MG63 (cell line): ENCODE measurements around the gene PRKCA. TPM values are rescaled to one million over a fixed set of nuclear protein-coding genes. Genes with fewer than 3 reads are reported as not detected.
A peak's percentile ranks its signal among the peaks of the same experiment; 100 is the strongest.

ENCODE experiments used
- DNase-seq: peaks from one replicate; pipeline ENCODE4 v3.0.0-alpha.2; 2020
- H3K27me3 ChIP-seq: fragments of 250-450 bp; sonication (Bioruptor Pico); 2 replicates; pipeline ENCODE4 v1.5.1; 2020; ENCODE audit warnings: mild to moderate bottlenecking, moderate library complexity
- H3K36me3 ChIP-seq: fragments of 250-450 bp; sonication (Bioruptor Pico); 2 replicates; pipeline ENCODE4 v1.5.1; 2020; ENCODE audit warnings: mild to moderate bottlenecking, moderate library complexity
- H3K4me3 ChIP-seq: fragments of 250-450 bp; sonication (Bioruptor Pico); 2 replicates; pipeline ENCODE4 v1.5.1; 2020; ENCODE audit warnings: mild to moderate bottlenecking, moderate library complexity
- H3K9me3 ChIP-seq: fragments of 250-450 bp; sonication (Bioruptor Pico); 2 replicates; pipeline ENCODE4 v1.5.1; 2020; ENCODE audit warnings: mild to moderate bottlenecking, moderate library complexity
- total RNA-seq: library from RNA; depleted of rRNA; stranded (reverse); fragments of >200 nt; shearing (Covaris generic); gene quantifications from 2 replicates; pipeline ENCODE4 v1.2.3, GENCODE V29; 2014; ENCODE audit warnings: low replicate concordance

The PRKCA gene
- total RNA-seq, 1 experiment from 2014 or later: 17.3 TPM

DNA sequence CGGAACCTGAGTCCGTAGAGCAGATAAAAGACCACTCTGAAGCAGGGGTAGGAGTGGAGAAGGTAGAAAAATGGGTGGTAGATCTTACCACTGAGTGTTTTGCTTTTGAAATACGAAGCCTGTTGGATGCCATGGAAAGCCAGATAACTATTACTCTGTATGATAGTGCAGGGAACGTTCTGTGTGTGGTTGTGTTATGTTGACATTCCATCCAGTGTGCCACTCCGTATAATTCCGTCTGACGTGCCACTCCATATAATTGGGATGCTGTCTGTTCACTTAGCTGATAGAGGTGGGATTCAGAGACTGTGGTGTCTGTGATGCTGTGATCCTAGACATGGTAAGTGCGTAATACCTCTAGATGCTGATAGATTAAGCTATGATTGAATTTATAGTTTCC lies 269.3 kb downstream of the PRKCA start:
- H3K4me3 ChIP-seq: no peak overlapping the region
- H3K36me3 ChIP-seq: no peaks in the 10 kb centered on the region
- H3K27me3 ChIP-seq: no peaks in the 10 kb centered on the region
- no peak for DNase-seq
- H3K9me3 ChIP-seq: peaks cover 2% of the 10 kb centered on the region; the same call in 1 of the 2 replicates

DNA sequence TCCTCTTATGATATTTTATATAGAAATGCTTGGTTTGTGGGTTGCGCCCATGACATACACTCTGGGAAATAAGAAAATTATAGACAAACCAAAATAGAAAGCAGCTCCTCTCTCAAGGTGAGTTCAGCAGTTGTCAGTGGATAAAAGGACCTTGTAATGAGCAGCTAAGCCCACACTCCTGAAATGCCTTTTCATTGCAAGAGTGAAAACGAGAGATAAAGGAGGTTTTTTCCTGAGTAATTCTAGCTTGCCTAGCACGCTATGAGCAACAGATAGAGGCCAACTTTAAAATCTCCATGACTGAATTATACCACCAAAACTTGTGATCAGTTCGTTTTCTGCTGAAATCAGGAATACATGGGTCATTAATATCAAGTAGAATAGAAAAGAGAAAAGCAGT lies 270.7 kb downstream of the PRKCA start:
- Histone ChIP-seq H3K27me3 (no peaks in the 10 kb centered on the region), H3K36me3 (no peaks in the 10 kb centered on the region), H3K4me3 (no peak overlapping the region), H3K9me3 (peaks cover 2% of the 10 kb centered on the region; the same call in 1 of the 2 replicates)
- DNase-seq: no peak

DNA sequence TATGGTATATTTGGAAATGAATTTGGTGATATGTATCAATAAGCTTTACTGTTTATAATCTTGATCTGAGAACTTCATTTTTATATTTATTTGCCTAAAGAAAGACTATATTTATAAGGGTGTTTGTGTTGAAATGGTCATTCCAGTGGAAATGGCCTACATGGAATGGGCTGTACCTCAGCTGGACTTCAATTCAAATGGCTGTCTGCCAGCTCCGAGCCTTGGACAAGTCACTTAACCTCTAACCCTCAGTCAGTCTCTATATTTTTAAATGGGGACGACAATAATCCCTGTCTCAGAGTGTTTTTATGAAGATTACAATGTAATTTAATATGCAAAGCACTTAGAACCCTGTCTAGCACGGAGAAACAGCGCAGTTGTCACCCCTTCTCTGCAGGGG lies 271.7 kb downstream of the PRKCA start:
- Histone ChIP-seq H3K4me3 (no peak overlapping the region), H3K9me3 (peaks cover 2% of the 10 kb centered on the region; the same call in 1 of the 2 replicates), H3K36me3 (no peaks in the 10 kb centered on the region), H3K27me3 (no peaks in the 10 kb centered on the region)
- no peak for DNase-seq

DNA sequence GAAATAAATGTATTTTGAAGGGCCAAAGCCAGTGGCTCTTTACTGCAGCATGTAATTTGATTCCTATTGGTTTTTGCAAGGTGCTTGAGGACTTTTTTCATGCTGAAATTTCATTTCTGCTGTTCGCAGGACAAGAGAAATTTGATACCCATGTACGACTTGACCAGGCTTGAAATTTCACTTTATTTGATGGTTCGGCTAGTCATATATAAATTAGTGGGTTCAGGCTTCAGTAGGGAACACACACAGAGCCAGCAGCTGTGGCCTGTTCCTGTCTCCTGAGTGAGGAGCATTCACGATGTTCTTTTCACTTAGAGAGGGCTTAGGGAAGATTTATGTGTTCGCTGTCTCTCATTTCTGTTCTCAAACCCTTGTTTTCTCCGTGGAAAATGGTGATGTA lies 274.1 kb downstream of the PRKCA start:
- H3K9me3 ChIP-seq: no peaks in the 10 kb centered on the region
- H3K36me3 ChIP-seq: no peaks in the 10 kb centered on the region
- H3K27me3 ChIP-seq: no peaks in the 10 kb centered on the region
- no peak overlapping the region for H3K4me3 ChIP-seq
- no peak for DNase-seq

DNA sequence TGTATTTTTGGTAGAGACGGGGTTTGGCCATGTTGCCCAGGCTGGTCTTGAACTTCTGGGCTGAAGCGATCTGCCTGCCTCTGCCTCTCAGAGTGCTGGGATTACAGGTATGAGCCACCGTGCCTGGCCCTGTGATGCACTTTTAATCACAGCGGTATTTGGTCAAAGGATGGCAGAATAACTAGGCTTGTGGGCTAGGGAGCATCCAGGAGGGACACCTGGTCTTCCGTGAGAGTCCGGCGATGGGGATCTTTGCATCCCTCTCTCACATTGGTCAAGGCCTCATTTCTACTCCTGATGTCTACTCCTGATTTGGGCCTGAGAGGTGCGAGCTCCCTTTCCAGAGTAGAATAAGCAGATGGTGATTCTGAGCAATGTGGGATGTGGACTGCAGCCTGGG lies 274.6 kb downstream of the PRKCA start:
- Histone ChIP-seq H3K36me3 (no peaks in the 10 kb centered on the region), H3K27me3 (no peaks in the 10 kb centered on the region), H3K9me3 (no peaks in the 10 kb centered on the region), H3K4me3 (no peak overlapping the region)
- DNase-seq: no peak

DNA sequence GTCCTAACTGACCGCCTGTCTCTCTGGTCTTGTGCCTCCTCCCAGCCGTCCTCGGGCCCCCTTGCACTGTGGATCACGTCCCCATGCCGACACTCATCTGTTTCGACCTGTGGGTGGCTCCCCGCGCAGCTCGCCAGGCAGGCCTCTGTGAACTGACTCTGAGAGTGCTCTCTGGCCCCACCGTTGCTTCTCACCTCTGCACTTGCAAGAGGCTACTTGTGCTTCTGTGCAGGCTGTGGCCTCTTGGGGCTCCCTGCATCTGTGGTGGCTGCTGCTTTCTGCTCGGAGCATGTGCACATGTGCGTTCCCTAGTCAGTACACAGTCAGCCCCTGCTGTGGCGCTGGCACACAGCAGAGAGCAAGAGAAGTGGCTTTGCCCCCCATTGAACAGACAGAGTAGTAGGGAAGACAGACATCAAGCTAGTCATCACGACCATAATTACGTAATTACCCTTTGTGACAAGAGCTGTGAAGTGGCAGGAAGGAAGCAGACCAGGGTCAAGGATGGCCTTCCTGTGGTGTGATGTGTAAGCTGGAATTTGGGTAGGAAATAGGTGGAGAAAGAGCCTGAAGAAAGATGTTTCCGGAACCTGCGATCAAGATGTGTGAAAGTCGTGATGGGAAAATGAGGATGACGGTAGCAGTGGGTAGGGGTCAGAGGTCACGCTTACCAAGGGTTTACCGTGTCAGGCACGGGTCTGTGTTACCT lies 276.5 kb downstream of the PRKCA start:
- no peaks in the 10 kb centered on the region for H3K27me3 ChIP-seq
- no peak for DNase-seq
- H3K36me3 ChIP-seq: no peaks in the 10 kb centered on the region
- no peak overlapping the region for H3K4me3 ChIP-seq
- H3K9me3 ChIP-seq: no peaks in the 10 kb centered on the region

DNA sequence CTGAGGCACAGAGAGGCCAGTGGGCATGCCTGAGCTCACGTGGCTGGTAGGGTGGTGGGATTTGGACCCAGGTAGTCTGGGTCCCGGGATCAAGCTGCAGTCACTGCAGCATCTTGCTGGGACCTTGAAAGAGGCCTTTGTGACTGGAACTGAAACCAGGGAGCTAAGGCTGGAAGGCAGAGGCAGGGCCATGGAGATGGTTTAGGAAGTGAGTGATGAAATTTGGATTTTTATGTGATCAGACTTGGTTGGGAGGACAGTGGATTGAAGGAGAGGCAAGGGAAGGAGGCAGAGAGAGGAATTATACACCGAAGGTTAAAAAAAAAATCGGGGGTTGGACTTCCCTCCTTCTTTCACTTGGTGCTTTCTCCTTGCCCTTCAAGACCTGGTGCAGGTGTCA lies 277.1 kb downstream of the PRKCA start:
- H3K9me3 ChIP-seq: no peaks in the 10 kb centered on the region
- no peak for DNase-seq
- H3K36me3 ChIP-seq: no peaks in the 10 kb centered on the region
- H3K4me3 ChIP-seq: no peak overlapping the region
- no peaks in the 10 kb centered on the region for H3K27me3 ChIP-seq

DNA sequence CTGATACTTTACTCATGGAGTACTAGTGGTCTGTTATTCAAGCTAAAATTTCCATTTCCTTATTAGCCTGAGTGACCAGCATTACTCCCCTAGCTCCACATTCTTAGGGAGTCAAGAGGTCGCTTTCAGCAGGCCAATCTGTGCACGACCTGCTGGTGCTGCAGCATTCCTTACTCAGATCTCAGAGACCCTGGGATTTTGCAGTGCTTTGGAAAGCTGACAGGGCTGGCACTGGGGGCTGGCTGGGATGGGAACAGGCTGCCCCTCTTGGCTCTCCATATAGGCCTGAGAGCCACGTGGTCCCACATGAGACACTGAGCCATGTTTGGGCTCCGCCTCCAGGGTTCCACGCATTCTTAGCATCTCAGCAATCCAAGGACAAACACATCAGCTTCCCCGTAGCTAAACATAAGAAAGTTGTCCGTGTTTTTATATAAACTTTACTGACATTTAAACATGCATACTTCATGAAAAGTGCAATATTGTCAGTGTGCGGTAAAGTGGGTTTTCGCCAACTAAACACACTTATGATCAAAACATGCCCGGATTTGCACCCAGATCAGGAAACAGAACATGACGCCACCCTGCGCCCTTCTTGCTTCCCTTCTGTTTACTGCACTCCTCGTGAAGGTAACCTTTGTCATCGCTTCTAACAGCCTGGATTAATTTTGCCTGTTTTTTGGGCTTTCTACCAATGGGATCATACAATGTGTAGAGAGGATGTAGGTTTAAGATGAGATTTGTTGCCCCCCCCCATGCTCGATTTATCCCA lies 278.0 kb downstream of the PRKCA start:
- no peaks in the 10 kb centered on the region for H3K9me3 ChIP-seq
- no peak overlapping the region for H3K4me3 ChIP-seq
- no peak for DNase-seq
- H3K27me3 ChIP-seq: no peaks in the 10 kb centered on the region
- H3K36me3 ChIP-seq: no peaks in the 10 kb centered on the region

DNA sequence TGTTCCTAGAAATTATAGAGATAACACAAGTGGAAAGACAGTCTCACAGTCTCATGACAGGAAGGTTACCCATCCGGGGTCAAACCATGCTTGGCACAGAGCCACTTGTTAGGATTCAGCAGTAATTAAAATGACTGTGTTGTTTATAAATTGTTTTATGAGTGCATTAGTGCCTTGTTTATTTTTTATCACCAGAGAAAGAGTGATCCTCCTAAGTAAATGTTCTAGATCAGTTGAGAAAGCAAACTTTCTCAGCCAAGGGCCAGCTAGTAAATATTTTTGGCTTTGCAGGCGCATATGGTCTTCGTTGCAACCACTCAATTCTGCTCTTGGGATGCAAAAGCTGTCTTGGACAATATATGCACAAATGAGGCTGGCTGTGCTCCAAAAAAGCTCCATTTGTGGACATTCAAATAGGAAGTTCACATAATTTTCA lies 278.6 kb downstream of the PRKCA start:
- H3K9me3 ChIP-seq: no peaks in the 10 kb centered on the region
- peak; percentile 32 for DNase-seq
- no peaks in the 10 kb centered on the region for H3K36me3 ChIP-seq
- no peak overlapping the region for H3K4me3 ChIP-seq
- H3K27me3 ChIP-seq: no peaks in the 10 kb centered on the region

DNA sequence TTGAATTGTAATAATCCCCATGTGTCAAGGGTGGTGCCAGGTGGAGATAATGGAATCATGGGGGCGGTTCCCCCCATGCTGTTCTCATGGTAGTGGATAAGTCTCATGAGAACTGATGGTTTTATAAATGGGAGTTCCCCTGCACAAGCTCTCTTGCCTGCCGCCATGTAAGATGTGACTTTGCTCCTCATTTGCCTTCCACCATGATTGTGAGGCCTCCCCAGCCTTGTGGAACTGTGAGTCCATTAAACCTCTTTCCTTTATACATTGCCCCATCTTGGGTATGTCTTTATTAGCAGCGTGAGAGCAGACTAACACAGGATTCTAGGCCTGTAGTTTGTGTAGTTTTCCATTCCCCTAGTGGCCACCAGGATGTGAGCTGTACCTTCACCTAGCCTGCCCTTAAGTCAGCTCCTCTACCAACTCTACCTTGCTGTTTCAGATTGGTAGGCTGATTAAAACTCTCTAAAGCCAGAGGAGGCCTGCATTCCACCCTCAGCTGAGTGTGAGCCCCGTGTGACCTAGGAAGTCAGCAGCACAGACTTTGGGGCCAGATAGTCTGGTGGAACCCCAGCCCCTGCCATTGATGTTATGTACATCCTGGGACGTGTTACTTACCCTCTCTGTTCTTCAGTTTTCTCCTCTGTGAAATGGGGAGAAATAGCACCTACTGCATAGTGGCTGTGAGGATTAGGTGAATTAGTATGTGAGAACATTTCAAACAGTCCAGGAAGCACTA lies 280.1 kb downstream of the PRKCA start:
- DNase-seq: no peak

DNA sequence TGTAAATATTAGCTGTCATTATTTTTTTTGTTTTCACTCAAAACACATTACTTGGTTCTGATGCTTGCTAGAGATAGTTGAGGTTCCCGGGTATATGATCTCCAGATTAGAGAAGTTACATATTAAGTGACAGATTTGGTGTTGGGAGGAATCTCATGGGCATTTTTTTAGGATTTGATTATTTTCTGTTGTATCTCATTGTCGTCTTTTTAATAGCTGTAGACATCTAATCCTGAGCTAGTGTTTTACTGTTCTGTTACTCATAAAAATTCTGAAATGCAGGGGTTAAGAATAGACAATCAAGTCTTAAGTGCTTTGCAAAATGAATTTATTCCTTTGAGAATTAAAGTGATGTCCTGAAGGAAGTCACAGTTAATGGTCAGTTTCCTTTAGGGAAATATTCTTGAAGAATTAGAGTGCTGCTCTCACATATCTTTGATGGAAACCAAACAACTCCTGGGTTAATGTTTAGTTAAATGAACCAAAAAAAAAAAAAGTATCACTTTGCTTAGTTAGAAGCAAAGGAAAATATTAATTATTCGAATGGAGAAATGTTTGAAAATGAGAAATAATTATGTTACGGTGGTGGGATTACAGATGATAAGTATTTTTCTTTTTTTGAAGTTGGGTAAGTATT lies 280.8 kb downstream of the PRKCA start:
- Histone ChIP-seq H3K36me3 (no peaks in the 10 kb centered on the region), H3K9me3 (no peaks in the 10 kb centered on the region), H3K27me3 (no peaks in the 10 kb centered on the region), H3K4me3 (no peak overlapping the region)
- DNase-seq: no peak

More for the DNA sequence above, 280.1 kb downstream of the PRKCA start:
- no peaks in the 10 kb centered on the region for H3K36me3 ChIP-seq
- no peaks in the 10 kb centered on the region for H3K9me3 ChIP-seq
- no peak overlapping the region for H3K4me3 ChIP-seq
- no peaks in the 10 kb centered on the region for H3K27me3 ChIP-seq

DNA sequence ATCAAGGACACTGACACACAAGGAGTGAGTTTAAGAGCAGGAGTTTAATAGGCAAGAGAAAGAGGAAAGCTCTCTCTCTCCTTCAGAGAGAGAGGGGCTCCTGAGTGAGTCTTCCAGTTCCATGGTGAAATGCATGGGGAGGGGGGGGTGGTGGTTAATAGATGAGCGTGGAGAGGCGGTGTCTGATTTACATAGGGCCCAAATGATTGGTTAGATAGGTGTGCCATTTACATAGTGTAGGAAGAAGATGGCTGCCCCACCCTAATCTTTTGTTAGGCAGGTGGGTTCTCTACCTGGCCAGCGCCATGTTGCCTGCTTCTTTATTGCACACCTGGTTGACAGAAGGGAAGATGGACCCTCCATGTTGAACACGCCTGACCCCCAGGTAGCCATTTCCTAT lies 282.5 kb downstream of the PRKCA start:
- no peaks in the 10 kb centered on the region for H3K9me3 ChIP-seq
- no peak overlapping the region for H3K4me3 ChIP-seq
- no peaks in the 10 kb centered on the region for H3K36me3 ChIP-seq
- no peak for DNase-seq
- no peaks in the 10 kb centered on the region for H3K27me3 ChIP-seq

DNA sequence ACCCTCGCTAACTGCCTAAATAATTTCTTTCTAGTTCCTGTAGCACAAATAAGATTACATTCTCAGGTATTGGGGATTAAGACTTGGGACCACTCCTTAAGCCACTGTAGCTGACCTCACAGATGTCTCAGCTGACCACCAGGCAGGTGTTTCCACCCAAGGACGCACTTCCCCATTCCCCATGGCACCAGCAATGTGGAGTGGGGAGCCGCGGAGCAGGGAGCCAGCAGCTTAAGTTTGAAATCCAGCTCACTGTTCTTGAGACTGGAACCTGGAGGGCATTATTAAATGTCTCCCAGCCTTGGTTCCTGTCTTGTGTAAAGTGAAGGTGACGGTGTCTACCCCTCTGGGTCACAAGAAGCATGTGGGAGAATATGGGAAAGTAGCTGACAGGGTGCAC lies 283.1 kb downstream of the PRKCA start:
- Histone ChIP-seq H3K9me3 (no peaks in the 10 kb centered on the region), H3K36me3 (no peaks in the 10 kb centered on the region), H3K27me3 (no peaks in the 10 kb centered on the region), H3K4me3 (no peak overlapping the region)
- DNase-seq: no peak

DNA sequence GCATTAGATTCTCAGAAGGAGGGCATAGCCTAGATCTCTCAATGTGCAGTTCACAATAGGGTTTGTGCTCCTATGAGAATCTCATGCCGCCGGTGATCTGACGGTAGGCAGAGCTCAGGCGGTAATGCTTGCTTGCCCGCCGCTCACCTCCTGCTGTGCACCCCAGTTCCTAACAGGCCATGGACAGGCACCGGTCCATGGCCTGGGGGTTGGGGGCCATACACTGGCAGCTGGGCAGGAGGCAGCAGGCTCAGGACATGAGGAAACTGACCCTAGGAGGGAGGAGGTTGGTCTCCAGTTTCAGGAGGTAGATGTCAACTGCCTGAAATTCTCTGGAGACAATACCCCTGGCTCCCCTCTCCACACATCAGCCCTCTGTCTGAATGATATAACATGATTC lies 287.5 kb downstream of the PRKCA start:
- no peak for DNase-seq
- Histone ChIP-seq H3K9me3 (0 out of 2 replicates have a peak, but pooled peaks cover under 1% of the 10 kb centered on the region), H3K4me3 (no peak overlapping the region), H3K36me3 (no peaks in the 10 kb centered on the region), H3K27me3 (no peaks in the 10 kb centered on the region)

DNA sequence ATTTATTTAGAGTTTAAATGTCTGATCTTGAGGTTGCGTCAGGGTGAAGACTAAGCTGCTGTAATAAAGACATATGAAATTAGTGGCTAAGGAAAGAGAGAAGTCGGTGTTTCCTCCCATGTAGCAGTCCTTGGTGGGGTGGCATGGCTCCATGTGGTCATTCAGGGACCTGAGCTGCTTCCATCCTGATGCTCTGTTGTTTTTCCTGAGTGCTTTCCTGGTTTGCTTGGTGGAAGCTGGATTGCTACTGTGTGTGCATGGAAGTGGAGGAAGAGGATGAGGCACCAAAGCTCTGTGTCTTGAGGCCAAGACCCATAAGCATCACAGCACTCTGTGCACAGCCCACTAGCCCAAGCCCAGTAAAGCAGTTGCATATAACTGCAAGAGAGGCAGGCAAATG lies 290.7 kb downstream of the PRKCA start:
- Histone ChIP-seq H3K27me3 (no peaks in the 10 kb centered on the region), H3K9me3 (0 out of 2 replicates have a peak, but pooled peaks cover 3% of the 10 kb centered on the region), H3K4me3 (no peak overlapping the region), H3K36me3 (no peaks in the 10 kb centered on the region)
- no peak for DNase-seq

DNA sequence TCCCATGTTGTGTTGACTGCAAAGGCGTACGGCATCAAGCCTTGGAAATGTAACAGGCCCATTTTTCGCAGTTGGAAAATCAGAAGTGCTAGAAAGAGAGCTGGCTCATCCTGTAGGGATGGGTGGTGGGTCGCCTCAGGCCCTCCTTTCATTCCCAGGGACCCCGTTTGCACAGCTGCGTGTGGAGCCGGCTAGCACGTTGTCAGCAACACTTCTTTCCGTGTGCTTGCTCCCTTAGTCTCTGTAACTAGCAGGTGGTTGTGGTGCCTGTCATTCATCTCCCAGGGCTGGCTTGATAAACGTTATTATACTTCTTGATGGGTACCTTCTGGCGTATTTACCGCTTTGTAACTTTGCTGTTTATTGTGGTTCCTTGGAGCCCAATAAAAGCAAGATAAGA lies 293.5 kb downstream of the PRKCA start:
- no peaks in the 10 kb centered on the region for H3K36me3 ChIP-seq
- H3K4me3 ChIP-seq: no peak overlapping the region
- no peak for DNase-seq
- 0 out of 2 replicates have a peak, but pooled peaks cover 3% of the 10 kb centered on the region for H3K9me3 ChIP-seq
- H3K27me3 ChIP-seq: no peaks in the 10 kb centered on the region
